Activated CD4-positive, alpha-beta memory T cell treated with anti-CD3 and anti-CD28 coated beads, Interleukin-2, amount 10 ng/mL, durations not matched to agents 7 days and 5 days (primary cell): ENCODE data around the gene SIPA1L3. TPM values are rescaled to one million over a fixed set of nuclear protein-coding genes. Genes with fewer than 3 reads are reported as not detected.

Experiments used
- CTCF ChIA-PET: fragments of 350-600 bp; sonication (Branson Sonifier 250); formaldehyde crosslinking; loops from one replicate; lab custom pipeline; 2021; ENCODE audit warnings: antibody characterized with exemption, inconsistent platforms; lab: Charles Lee
- POLR2A ChIA-PET: fragments of 350-600 bp; sonication (Branson Sonifier 250); formaldehyde crosslinking; loops from one replicate; lab custom pipeline; 2021; ENCODE audit warnings: antibody characterized with exemption; lab: Charles Lee
- DNase-seq: peaks from one replicate; pipeline ENCODE4 v3.0.0-alpha.2; 2020
- H3K27ac Mint-ChIP-seq: one replicate; pipeline ENCODE4 v1.8.0; 2021; ENCODE audit warnings: mild to moderate bottlenecking, mixed read lengths
- H3K27me3 Mint-ChIP-seq: one replicate; pipeline ENCODE4 v1.8.0; 2021; ENCODE audit warnings: mixed read lengths
- H3K36me3 Mint-ChIP-seq: one replicate; pipeline ENCODE4 v1.8.0; 2021; ENCODE audit warnings: low read depth, mixed read lengths
- H3K4me1 Mint-ChIP-seq: one replicate; pipeline ENCODE4 v1.8.0; 2021; ENCODE audit warnings: mixed read lengths
- H3K4me3 Mint-ChIP-seq: one replicate; pipeline ENCODE4 v1.8.0; 2021; ENCODE audit warnings: mild to moderate bottlenecking, mixed read lengths
- H3K9me3 Mint-ChIP-seq: one replicate; pipeline ENCODE4 v1.8.0; 2021; ENCODE audit warnings: mixed read lengths
- total RNA-seq, 2 experiments: library from RNA; stranded (reverse); gene quantifications; one replicate each; pipeline ENCODE4 v1.2.3, GENCODE V29; 2021

The SIPA1L3 gene
- total RNA-seq, 2 experiments from 2014 or later: 13.6 to 15.2 TPM

GRCh38 chr19:37936886-37937285, 29.9 kb downstream of the SIPA1L3 start:
- Mint-ChIP-seq H3K4me1 (no peaks in the 10 kb centered on the region), H3K27me3 (no peaks in the 10 kb centered on the region), H3K9me3 (peaks cover 11% of the 10 kb centered on the region), H3K36me3 (no peaks in the 10 kb centered on the region), H3K27ac (no peak overlapping the region), H3K4me3 (no peak overlapping the region)
- POLR2A ChIA-PET: no interaction called here
- DNase-seq: no peak
- CTCF ChIA-PET: no interaction called here

GRCh38 chr19:37938353-37938752, 31.3 kb downstream of the SIPA1L3 start:
- CTCF ChIA-PET: interaction anchor here (0.6 to 0.9 kb wide), 2 partner anchors 15 to 272 kb away, joined by 3 read pairs; no protein-coding TSS in a partner anchor
- Mint-ChIP-seq H3K27ac (no peak overlapping the region), H3K27me3 (no peaks in the 10 kb centered on the region), H3K4me1 (no peaks in the 10 kb centered on the region), H3K36me3 (no peaks in the 10 kb centered on the region), H3K9me3 (peaks cover 11% of the 10 kb centered on the region), H3K4me3 (no peak overlapping the region)
- POLR2A ChIA-PET: no interaction called here
- no peak for DNase-seq

GRCh38 chr19:37941782-37942515, 34.9 kb downstream of the SIPA1L3 start:
- no peak for DNase-seq
- Mint-ChIP-seq H3K27ac (no peak overlapping the region), H3K36me3 (no peaks in the 10 kb centered on the region), H3K27me3 (no peaks in the 10 kb centered on the region), H3K9me3 (peaks cover 3% of the 10 kb centered on the region), H3K4me1 (no peaks in the 10 kb centered on the region), H3K4me3 (no peak overlapping the region)
- ChIA-PET CTCF (no interaction called here), POLR2A (no interaction called here)

GRCh38 chr19:37942516-37942902, 35.5 kb downstream of the SIPA1L3 start:
- no peaks in the 10 kb centered on the region for H3K27me3 Mint-ChIP-seq
- DNase-seq: no peak
- POLR2A ChIA-PET: no interaction called here

GRCh38 chr19:37943480-37943879, 36.5 kb downstream of the SIPA1L3 start:
- DNase-seq: no peak
- Mint-ChIP-seq H3K4me3 (no peak overlapping the region), H3K36me3 (no peaks in the 10 kb centered on the region), H3K9me3 (peaks cover 3% of the 10 kb centered on the region), H3K4me1 (no peaks in the 10 kb centered on the region), H3K27ac (no peak overlapping the region), H3K27me3 (no peaks in the 10 kb centered on the region)
- CTCF ChIA-PET: no interaction called here
- POLR2A ChIA-PET: no interaction called here

More at GRCh38 chr19:37942516-37942902, 35.5 kb downstream of the SIPA1L3 start:
- H3K36me3 Mint-ChIP-seq: no peaks in the 10 kb centered on the region
- H3K4me3 Mint-ChIP-seq: no peak overlapping the region
- CTCF ChIA-PET: no interaction called here
- no peak overlapping the region for H3K27ac Mint-ChIP-seq
- no peaks in the 10 kb centered on the region for H3K4me1 Mint-ChIP-seq
- peaks cover 3% of the 10 kb centered on the region for H3K9me3 Mint-ChIP-seq

GRCh38 chr19:37946132-37946531, 39.1 kb downstream of the SIPA1L3 start:
- Mint-ChIP-seq H3K36me3 (no peaks in the 10 kb centered on the region), H3K9me3 (no peaks in the 10 kb centered on the region), H3K27ac (no peak overlapping the region), H3K4me3 (no peak overlapping the region), H3K27me3 (no peaks in the 10 kb centered on the region), H3K4me1 (no peaks in the 10 kb centered on the region)
- CTCF ChIA-PET: no interaction called here
- POLR2A ChIA-PET: no interaction called here
- no peak for DNase-seq

- Mint-ChIP-seq H3K4me3 (no peak overlapping the region), H3K27ac (no peak overlapping the region)
- CTCF ChIA-PET: no interaction called here
Observed at GRCh38 chr19:37947778-37948177, 40.8 kb downstream of the SIPA1L3 start.

GRCh38 chr19:37948362-37948761, 41.4 kb downstream of the SIPA1L3 start:
- Mint-ChIP-seq H3K9me3 (no peaks in the 10 kb centered on the region), H3K4me3 (no peak overlapping the region)
- CTCF ChIA-PET: no interaction called here

More at GRCh38 chr19:37947778-37948177, 40.8 kb downstream of the SIPA1L3 start:
- Mint-ChIP-seq H3K4me1 (no peaks in the 10 kb centered on the region), H3K36me3 (no peaks in the 10 kb centered on the region), H3K9me3 (no peaks in the 10 kb centered on the region), H3K27me3 (no peaks in the 10 kb centered on the region)
- POLR2A ChIA-PET: no interaction called here
- DNase-seq: no peak

GRCh38 chr19:37950471-37951175, 43.6 kb downstream of the SIPA1L3 start:
- no peaks in the 10 kb centered on the region for H3K36me3 Mint-ChIP-seq
- H3K9me3 Mint-ChIP-seq: peaks cover 3% of the 10 kb centered on the region
- H3K27me3 Mint-ChIP-seq: no peaks in the 10 kb centered on the region
- DNase-seq: no peak
- H3K4me1 Mint-ChIP-seq: no peaks in the 10 kb centered on the region
- ChIA-PET POLR2A (no interaction called here), CTCF (no interaction called here)
- H3K4me3 Mint-ChIP-seq: no peak overlapping the region
- H3K27ac Mint-ChIP-seq: no peak overlapping the region

More at GRCh38 chr19:37948362-37948761, 41.4 kb downstream of the SIPA1L3 start:
- DNase-seq: no peak
- Mint-ChIP-seq H3K4me1 (no peaks in the 10 kb centered on the region), H3K36me3 (no peaks in the 10 kb centered on the region), H3K27me3 (no peaks in the 10 kb centered on the region), H3K27ac (no peak overlapping the region)
- POLR2A ChIA-PET: no interaction called here

GRCh38 chr19:37951816-37952210, 44.8 kb downstream of the SIPA1L3 start:
- no peaks in the 10 kb centered on the region for H3K4me1 Mint-ChIP-seq
- peaks cover 5% of the 10 kb centered on the region for H3K9me3 Mint-ChIP-seq
- DNase-seq: no peak
- H3K27ac Mint-ChIP-seq: no peak overlapping the region
- no peaks in the 10 kb centered on the region for H3K36me3 Mint-ChIP-seq
- CTCF ChIA-PET: no interaction called here
- POLR2A ChIA-PET: no interaction called here
- H3K4me3 Mint-ChIP-seq: no peak overlapping the region
- no peaks in the 10 kb centered on the region for H3K27me3 Mint-ChIP-seq

GRCh38 chr19:37953171-37953917, 46.3 kb downstream of the SIPA1L3 start:
- no peaks in the 10 kb centered on the region for H3K36me3 Mint-ChIP-seq
- ChIA-PET POLR2A (no interaction called here), CTCF (no interaction called here)
- peaks cover 9% of the 10 kb centered on the region for H3K9me3 Mint-ChIP-seq
- H3K27ac Mint-ChIP-seq: no peak overlapping the region
- no peaks in the 10 kb centered on the region for H3K27me3 Mint-ChIP-seq
- no peaks in the 10 kb centered on the region for H3K4me1 Mint-ChIP-seq
- DNase-seq: no peak
- no peak overlapping the region for H3K4me3 Mint-ChIP-seq

GRCh38 chr19:37953918-37954303, 46.9 kb downstream of the SIPA1L3 start:
- Mint-ChIP-seq H3K4me1 (no peaks in the 10 kb centered on the region), H3K27me3 (no peaks in the 10 kb centered on the region), H3K36me3 (no peaks in the 10 kb centered on the region), H3K4me3 (no peak overlapping the region), H3K27ac (no peak overlapping the region), H3K9me3 (peaks cover 13% of the 10 kb centered on the region)
- DNase-seq: no peak
- ChIA-PET CTCF (no interaction called here), POLR2A (no interaction called here)

- Mint-ChIP-seq H3K4me3 (no peak overlapping the region), H3K27me3 (no peaks in the 10 kb centered on the region), H3K4me1 (no peaks in the 10 kb centered on the region), H3K27ac (no peak overlapping the region), H3K9me3 (peaks cover 16% of the 10 kb centered on the region), H3K36me3 (no peaks in the 10 kb centered on the region)
- no peak for DNase-seq
- CTCF ChIA-PET: no interaction called here
- POLR2A ChIA-PET: no interaction called here
Observed at GRCh38 chr19:37954421-37954874, 47.4 kb downstream of the SIPA1L3 start.
